IPS DF 4.7 (cell line): Measurements from ENCODE around the gene RYR2.
"Not testable (repeated sequence)": the region's sequence is repeated elsewhere in the genome, so short reads cannot be mapped to it uniquely, and the experiment has no call there.

ENCODE experiments used
- DNase-seq: peaks from one replicate; pipeline ENCODE4 v3.0.0-alpha.2; 2013; ENCODE audit warnings: low spot score; ENCODE audit errors: extremely low read depth

RYR2 gene

DNA sequence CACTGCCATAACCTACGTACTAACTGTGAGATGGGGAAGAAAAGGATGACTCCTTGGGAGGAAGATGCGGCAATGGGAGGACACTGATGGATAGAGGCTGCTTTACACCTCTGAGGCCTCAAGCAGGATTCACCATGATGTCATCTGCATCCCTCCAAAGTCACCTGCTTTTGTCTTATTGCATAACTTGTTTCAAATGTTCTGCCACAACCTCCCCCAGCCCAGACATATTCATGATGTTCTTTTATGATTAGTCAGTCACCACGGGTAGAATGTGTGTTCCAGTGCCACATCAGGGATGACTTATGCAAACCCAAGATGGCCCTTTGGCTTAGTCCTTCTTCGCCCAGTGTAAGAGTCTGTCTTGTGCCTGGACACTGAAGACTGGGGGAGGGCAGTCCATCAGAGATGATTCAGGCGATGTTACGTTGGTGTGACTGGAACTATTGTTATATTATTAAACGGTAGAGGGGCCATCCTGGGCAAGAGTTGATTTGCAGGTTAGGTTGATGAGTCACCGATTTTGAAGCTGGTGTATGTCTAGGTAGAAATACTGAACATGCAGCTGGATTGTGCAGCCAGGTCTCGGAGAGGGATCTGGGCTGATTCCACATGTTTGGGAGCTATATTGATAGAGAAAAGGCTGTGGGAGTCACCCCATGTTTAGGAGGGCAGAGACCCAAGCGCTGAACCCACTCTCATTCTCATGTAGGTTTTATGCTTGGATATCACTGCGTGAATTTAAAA is 32.6 kb downstream of the RYR2 start:
- no peak for DNase-seq

DNA sequence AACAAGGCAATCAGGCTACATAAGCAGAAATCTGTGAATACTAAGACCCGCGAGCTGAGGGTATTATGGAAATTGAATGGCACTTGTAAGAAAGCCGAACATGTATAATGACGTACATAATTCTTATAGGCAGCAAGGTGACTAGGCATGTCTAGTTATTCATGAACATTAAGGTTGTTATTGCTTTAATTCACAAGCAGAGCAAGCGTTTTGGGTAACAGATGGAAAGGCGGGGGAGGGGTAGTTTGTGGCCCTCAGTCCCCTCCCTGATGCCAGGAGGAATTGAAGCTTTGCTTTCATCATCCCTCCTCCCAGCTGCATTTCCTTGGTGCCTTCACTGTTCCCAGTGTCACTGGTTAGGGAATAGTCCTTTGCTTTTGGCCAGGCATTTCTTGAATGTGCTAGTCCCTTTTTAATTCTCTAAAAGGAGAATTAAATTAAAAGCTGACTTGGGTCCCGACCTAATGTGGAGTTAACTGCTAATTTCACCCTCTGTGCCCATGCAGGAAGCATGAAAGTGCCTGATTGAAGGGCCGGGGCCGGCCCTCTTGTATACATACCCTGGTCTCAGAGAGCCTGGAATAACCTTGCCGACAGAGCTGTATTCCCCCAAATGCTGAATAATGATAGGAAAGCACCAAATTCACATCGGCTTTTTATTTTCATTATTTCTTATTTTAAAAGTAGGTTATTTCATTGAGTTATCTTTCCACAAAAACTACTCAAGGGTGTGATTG is 42.5 kb downstream of the RYR2 start:
- no peak for DNase-seq

DNA sequence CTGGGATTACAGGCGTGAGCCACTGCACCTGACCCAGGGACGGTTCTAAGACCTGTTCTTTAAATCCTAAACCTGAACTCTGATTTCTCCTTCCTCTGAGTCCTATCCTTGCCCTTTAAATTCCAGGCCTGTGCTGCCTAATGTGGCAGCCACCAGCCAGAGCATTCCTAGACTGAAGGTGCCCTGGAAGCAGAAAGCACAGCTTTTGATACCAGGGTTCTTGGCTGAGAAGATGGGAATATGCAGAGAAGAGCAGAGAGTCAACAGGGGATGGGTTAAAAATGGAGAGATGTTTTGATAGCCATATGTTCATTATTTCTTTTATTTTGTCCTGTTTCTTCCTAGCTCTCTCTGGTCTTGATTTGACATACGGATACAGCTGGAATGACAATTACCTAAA is 49.7 kb downstream of the RYR2 start:
- DNase-seq: no peak

DNA sequence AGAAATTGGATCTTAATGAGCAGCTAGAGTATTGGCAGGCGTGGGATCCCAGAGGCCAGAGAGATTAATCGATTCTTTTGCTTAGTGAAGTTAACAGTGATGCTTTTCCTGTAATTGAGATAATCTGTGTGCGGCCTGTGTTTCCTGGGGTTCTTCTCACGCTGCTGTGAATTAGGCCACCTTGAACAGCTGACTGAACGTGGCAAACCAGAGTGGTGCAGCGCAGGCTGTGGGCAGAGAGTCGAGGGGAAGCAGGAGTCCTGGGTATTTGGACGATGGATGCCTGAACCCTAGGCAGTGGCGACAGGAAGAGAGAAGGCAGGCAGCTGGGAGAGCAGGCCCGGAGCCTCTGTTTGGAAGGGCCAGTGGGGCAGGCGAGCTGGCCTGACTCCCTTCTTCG is 51.7 kb downstream of the RYR2 start:
- DNase-seq: no peak

DNA sequence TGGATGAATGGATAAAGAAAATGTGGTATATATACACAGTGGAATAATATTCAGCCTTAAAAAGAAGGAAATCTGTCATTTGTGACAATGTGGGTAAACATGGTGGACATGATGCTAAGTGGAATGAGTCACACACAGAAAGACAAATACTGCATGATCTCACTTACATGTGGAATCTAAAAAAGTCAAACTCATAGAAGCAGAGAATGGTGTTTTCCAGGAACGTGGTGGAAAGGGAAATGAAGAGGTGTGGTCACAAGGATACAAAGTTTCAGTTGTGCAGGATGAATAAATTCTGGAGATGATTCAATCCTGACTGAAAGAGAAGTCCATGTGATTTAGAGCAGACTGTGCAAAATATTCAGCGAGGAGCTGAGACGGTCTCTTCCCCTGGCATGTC is 56.6 kb downstream of the RYR2 start:
- no peak for DNase-seq

DNA sequence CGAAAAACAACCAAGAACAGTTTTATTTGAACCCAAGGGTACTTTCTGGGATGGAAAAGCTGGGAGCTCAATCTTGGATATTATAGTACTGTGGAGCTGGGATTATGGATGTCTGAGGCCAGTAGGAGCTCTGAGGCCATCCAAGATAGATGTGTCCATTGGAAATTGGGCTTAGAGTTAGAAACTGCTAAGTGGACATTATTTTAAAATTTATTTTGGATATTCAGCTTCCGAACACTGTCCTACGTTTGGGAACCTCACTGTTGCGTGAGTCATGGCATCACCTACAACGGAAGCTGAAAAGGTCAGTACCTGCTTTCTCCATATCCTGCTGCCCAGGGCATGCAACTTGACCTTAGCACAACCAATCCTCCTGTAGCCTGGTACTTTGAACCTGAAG is 61.0 kb downstream of the RYR2 start:
- DNase-seq: no peak

DNA sequence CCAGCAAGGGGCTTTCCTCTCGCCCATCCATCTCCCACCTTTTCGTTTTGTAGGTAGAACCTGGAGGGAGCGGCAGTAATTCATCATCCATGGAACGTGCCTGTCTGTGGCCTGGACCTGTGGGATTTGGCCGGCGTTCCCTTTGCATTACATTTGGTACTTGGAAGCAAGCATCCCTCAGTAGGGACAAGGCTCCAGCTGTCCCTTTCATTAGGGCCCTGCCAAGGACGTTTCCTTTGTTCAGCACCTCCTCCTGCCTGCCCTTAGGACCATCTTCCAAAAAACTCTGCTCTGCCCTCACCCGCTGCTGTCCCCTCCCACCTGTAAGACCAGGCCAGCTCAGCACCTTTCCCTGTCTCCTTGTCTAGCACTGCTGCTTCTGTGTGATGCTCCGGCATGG is 62.1 kb downstream of the RYR2 start:
- DNase-seq: no peak

DNA sequence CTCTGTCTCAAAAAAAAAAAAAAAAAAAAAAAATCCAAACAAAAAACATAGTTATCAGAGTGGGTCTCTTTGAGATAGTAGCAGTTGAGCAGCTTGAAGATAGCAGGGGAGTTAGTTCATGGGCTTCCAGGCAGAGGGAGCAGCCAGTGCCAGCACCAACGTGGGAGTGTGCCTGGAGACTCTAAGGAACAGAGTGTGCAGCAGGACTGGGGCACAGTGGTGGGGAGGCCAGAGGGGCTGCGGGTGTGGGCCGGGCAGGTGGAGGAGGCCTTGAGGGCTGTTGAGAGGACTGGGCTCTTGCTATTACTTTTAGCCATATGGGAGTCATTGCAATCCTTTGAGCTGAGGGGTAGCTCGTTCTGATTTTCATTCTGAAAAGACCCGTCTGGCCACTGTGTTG is 63.8 kb downstream of the RYR2 start:
- no peak for DNase-seq

DNA sequence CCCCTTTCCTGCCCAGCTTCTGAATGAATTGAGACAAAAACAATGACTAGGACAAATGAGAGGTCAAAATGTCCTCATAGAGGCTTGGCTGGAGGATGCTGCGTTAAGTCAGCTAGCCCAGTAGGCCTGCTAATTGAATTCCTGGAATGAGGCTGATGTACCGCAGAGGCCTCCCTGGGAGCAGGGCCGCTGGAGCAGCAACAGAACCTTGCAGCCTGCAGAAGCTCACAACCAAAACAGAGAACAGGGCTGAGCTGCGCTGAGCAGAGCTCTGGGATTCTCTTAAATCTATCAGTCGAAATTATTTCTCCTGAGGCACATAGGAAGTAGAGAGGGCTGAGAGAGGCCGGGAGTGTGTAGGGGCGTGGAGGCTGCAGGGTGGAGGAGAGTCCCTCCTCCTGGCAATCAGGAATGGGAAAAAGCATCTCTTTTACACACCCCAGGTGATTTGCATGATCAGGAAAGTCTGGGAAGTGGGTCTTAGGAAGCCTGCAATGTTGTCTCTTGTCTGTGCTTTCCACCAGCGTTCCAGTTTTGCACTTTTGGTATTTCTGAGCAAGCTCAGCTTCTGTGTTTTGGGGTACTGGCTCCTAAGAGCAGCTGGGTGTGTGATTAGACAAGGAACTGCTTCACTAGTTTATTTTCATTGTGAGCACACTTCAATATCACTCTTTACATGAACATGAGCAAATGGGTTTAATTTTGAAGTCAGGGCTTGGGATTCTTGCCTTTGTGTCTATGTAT is 66.5 kb downstream of the RYR2 start:
- DNase-seq: no peak

DNA sequence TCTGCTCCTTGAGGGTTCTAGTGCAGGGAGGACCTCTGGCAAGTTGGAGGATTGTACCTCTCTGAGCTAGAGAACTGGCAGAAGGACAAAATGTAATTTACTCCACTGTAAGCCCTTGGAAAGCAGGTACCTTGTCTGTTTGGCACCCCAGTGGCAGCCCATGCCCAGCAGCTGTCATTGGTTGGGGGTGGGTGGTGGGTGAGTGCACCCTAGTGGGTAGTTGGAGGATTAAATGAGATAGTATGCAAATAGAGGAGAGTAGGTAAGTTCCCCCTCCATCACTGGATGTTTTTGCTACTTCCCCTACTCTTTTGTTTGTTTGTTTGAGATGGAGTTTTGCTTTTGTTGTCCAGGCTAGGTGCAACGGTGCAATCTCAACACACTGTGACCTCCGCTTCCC is 69.8 kb downstream of the RYR2 start:
- DNase-seq: no peak

DNA sequence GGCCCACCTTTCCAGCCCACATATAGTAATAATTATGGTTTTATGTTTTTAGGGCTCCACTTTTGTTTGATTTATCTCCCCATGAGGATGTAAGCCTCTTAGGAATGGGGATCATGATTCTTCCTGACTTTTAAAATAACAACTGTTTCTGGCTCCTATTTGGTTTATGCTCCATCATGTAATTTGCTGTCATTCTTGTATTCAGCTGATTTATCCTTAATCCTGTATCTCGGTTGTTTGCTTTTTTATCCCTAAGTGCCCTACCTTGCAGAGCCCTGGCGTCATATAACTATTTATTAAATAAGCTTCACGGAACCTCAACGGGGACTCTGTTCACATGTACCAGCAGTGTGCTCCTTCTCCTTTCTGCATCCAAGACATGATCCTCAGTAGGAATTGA is 70.7 kb downstream of the RYR2 start:
- DNase-seq: no peak

DNA sequence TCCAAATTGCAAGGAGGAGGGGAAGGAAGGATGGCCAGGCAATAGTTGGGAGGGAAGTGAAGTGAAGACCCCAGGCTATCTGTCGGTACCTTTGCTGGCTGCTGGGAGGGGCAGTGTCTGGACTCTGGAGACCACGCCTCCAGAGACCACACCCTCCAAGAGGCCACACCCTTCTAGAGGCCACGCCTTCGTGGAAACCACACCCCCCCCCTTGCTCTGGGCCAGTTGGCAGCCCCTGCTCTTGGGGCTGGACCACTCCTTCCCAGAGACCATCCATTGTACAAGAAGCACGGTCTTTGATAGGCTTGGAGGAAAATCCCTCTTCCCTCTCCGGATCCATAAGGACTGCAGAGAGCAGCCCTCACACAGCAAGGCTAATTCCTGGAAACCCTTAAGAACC is 73.1 kb downstream of the RYR2 start:
- no peak for DNase-seq

DNA sequence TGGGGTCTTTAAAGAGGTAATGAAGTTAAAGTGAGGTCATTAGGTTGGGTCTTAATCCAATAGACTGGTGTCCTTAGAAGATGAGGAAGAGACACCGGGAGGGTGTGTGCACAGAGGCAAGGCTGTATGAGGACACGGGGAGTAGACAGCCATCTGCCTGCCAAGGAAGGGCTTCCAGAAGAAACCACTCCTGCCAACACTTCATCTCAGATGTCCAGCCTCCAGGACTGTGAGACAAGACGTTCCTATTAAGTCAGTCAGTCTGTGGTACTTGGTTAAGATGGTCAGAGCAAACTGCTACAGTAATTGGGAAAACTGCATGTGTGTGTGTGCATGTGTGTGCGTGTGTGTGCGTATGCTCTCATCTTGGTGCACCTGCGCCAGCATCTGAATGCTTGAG is 77.1 kb downstream of the RYR2 start:
- no peak for DNase-seq

DNA sequence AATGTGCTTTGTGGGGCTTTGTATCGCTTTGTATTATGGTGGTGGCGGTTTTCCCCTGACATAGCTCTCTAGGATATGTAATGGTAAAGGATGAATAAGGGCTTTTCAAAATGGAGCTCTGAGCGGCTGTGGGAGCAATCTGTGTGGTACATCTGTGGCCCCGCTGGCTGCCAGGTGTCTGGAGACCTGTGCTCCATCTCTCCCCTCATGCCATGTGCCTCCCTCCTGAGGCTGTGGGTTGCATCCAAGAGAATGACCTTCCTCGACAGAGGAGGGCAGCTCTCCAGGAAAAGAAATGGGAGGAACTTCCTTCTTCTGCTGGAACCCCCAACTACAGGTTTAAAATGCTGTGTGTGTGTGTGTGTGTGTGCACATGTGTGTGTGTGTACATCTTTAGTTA is 78.7 kb downstream of the RYR2 start:
- DNase-seq: no peak

DNA sequence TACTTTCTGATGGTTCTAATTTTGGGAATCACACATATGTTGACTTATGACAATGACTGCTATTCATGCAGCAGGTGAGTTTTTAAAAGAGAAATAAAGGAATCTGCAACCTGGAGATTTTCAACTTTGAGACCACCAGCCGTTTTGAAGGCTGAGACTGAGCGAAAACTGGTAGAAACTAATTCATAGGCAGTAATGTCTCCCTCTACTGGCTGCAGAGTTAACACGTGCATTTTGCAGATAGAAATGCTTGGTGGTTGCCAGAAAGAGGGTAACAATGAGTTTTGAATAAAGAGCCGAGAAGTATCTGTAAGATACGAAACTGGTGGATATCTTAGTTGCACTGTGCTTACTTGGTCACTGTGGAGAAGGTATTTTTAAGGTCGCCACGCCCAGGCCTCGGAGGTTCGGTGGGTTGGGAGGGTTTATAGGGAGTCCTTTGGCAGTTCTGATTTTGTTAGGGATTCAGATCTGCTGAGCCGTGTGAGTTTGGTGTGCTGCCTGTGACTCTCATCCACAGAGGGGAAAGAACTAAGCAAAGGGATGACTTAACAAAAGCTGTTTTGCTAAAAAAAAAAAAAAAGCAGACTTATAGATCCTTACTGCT is 83.0 kb downstream of the RYR2 start:
- DNase-seq: peak; percentile 49

DNA sequence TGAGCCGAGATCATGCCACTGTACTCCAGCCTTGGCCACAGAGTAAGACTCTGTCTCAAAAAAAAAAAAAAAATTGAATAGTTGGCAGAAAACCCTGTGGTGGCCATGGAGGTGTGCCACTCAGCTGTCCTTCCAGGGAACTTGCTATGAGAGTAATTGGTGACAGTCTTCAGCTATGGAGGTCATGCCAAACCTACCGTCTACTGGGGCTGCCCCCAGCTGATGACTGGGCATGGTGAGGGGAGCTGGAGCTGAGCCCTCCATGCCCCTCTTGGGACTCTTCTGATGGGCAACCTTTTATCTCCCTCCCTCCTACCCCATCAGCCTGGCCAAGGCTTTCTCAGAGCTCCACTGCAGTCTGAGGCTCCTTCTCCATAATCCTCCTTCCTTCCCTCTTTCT is 84.2 kb downstream of the RYR2 start:
- DNase-seq: no peak

DNA sequence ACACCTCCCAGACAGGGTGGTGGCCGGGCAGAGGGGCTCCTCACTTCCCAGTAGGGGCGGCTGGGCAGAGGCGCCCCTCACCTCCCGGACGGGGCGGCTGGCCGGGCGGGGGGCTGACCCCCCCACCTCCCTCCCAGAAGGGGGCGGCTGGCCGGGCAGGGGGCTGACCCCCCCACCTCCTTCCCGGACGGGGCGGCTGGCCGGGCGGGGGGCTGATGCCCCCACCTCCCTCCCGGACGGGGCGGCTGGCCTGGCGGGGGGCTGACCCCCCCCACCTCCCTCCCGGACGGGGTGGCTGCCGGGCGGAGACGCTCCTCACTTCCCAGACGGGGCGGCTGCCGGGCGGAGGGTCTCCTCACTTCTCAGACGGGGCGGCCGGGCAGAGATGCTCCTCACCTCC is 85.3 kb downstream of the RYR2 start:
- not testable (repeated sequence) for DNase-seq

DNA sequence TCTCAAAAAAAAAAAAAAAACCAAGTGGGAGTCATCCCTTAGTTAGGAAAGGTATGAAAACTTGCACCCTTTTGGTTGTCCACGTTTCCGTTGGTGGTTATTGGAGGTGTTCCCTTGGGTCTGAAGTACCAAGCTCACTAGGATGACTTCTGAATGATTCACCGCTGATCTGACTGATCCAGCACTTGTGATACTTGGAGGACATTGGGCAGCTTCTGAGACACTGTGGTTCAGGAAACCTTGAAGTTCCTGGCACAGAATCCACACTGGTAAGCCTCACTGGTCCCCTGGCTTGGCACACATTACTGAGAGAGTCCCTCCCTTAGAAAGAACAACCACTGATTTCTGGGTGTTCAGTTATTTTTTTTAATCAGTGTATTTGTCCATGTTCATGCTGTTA is 91.9 kb downstream of the RYR2 start:
- DNase-seq: no peak

DNA sequence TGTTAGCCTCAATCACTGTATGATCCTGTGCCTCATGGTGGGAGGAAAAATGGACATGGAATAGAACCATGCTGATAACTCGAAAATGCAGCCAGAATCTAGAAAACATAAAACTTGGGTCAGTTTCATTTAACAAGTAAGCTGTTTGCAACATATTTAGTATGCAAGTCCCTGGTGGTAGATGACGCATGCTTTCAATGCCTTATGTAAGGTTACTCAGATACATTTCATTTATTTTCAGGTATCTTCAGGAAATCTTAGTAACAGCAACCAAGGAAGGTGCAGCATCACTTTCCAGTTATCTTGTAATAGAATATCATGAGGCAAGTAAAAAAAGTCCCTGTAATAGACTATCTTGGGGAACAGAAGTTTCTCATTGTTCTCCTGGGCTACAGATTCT is 92.9 kb downstream of the RYR2 start:
- DNase-seq: no peak

DNA sequence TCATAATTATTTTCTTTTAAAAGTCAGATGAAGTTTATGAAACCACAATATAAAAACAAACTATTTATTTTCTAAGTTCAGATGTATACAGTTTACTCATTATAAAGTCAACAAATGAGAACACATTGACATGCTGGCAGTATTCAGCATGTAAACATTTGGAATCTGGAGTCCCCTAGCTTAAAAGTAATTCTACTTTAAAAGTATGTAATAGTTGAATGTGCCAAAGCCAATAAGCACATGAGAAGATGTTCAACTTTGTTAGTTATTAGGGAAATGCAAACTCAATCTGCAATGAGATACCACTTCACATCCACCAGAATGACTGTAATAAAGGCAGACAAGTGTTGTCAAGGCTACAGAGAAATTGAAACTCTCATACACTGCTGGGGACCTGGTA is 96.6 kb downstream of the RYR2 start:
- DNase-seq: no peak

DNA sequence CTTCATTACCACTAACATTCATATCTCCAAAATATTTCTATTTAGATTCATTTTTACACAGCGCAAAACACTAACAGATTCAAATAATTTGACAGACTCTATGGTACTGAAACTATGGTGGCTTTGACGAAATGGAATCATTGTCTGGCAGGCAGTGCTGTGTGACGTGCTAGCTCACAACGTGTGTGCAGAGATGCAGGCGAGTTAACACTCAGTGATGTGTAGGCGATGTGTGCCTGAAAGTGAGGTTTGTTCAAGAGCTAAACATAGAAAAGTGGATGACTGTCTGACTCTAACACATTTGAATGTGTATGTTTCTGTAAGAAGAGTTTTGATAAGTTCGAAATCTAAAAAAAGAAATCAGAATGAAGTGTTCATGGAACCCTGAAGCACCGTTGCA is 97.7 kb downstream of the RYR2 start:
- no peak for DNase-seq

DNA sequence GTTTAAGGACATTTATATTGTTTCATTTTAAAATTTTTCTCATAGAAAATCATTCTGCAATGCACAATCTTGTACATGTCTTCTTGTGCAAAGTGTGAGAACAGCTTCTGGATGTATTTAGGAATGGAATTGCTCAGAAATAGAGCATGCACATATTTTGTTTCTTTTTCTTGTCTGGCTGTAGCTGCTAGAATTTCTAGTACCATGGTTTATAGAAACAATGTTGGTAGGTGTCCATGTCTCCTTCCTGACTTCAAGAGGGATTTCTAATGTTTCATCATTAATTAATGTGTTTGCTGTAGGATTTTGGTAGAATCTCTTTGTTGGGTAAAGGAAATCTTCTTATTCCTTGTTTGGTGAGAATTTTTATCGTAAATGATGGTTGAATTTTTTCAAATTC is 99.0 kb downstream of the RYR2 start:
- no peak for DNase-seq
